GM23338 (cell line): ENCODE measurements around the gene SCYGR4.

ENCODE experiments used
- EZH2 ChIP-seq: fragments of 200-600 bp; sonication (generic); IDR thresholded peaks from one replicate; pipeline ENCODE4 v1.8.0; 2017; ENCODE audit warnings: antibody characterized with exemption, mild to moderate bottlenecking, low read depth; ENCODE audit not compliant: unreplicated experiment
- EZH2phosphoT487 ChIP-seq: fragments of 200-600 bp; sonication (generic); IDR thresholded peaks from one replicate; pipeline ENCODE4 v1.8.1; 2018; ENCODE audit warnings: antibody characterized with exemption; ENCODE audit not compliant: unreplicated experiment
- POLR2AphosphoS5 ChIP-seq: IDR thresholded peaks from 2 replicates; pipeline ENCODE4 v1.6.1; 2016; ENCODE audit warnings: antibody characterized with exemption, low read depth
- REST ChIP-seq: IDR thresholded peaks from one replicate; pipeline ENCODE4 v1.6.1; 2018; ENCODE audit warnings: antibody characterized with exemption; ENCODE audit not compliant: unreplicated experiment
- STAT1 ChIP-seq: IDR thresholded peaks from one replicate; pipeline ENCODE4 v1.6.1; 2016; ENCODE audit warnings: antibody characterized with exemption; ENCODE audit not compliant: unreplicated experiment
- ZNF114 ChIP-seq: fragments of 250-450 bp; sonication (Bioruptor Pico); IDR thresholded peaks from 2 replicates; pipeline ENCODE4 v1.5.0; 2020; ENCODE audit warnings: mild to moderate bottlenecking, moderate library complexity
- TF ChIP-seq, protein P1 (sequence below), 2 experiments: fragments of 200-600 bp in 1 of 2; sonication (generic) in 1 of 2; conservative IDR thresholded peaks; 2 replicates each; pipeline versions ENCODE4 v1.5.1 to v1.6.1; 2016 to 2017; ENCODE audit warnings: antibody characterized with exemption in 2 of 2, low read depth in 2 of 2, mild to moderate bottlenecking in 2 of 2, moderate library complexity in 1 of 2
- TF ChIP-seq, protein P2 (sequence below): fragments of 250-450 bp; sonication (Bioruptor Pico); IDR thresholded peaks from 2 replicates; pipeline ENCODE4 v1.5.0; 2020; ENCODE audit warnings: mild to moderate bottlenecking, moderate library complexity
- TF ChIP-seq, protein P3 (sequence below): IDR thresholded peaks from 2 replicates; pipeline ENCODE4 v1.6.1; 2016; ENCODE audit warnings: antibody characterized with exemption

DNA sequence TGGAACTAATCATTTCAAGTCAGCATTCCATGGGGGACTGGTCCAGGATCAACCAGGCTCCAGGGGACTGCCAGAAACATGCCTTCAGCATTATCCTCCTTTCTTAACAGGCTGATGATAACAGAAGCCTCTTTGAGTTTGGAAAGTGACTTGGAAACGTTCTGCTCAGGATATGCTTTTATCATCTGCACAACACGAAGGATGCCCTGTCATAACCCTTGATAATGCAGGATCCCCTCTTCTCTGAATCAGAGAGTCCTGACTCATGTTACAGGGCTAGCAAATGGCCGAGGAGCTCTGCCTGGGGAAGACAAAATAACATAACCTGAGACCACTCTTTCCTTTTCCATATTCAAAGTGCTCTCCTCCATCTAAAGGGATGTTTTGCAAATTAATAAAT, 9.4 kb upstream of the SCYGR4 start:
- no peak for TF ChIP-seq REST
- TF ChIP-seq, protein P1, sequence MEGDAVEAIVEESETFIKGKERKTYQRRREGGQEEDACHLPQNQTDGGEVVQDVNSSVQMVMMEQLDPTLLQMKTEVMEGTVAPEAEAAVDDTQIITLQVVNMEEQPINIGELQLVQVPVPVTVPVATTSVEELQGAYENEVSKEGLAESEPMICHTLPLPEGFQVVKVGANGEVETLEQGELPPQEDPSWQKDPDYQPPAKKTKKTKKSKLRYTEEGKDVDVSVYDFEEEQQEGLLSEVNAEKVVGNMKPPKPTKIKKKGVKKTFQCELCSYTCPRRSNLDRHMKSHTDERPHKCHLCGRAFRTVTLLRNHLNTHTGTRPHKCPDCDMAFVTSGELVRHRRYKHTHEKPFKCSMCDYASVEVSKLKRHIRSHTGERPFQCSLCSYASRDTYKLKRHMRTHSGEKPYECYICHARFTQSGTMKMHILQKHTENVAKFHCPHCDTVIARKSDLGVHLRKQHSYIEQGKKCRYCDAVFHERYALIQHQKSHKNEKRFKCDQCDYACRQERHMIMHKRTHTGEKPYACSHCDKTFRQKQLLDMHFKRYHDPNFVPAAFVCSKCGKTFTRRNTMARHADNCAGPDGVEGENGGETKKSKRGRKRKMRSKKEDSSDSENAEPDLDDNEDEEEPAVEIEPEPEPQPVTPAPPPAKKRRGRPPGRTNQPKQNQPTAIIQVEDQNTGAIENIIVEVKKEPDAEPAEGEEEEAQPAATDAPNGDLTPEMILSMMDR (conservative IDR thresholded peaks at IDR 0.05; ENCODE audit: low read depth in 2 of 2), result no peak
- no peak for TF ChIP-seq POLR2AphosphoS5
- TF ChIP-seq EZH2phosphoT487, result no peak
- no peak for TF ChIP-seq STAT1
- TF ChIP-seq ZNF114 (CRISPR knock-in tag), result no peak
- TF ChIP-seq EZH2, result no peak
- TF ChIP-seq, protein P2, sequence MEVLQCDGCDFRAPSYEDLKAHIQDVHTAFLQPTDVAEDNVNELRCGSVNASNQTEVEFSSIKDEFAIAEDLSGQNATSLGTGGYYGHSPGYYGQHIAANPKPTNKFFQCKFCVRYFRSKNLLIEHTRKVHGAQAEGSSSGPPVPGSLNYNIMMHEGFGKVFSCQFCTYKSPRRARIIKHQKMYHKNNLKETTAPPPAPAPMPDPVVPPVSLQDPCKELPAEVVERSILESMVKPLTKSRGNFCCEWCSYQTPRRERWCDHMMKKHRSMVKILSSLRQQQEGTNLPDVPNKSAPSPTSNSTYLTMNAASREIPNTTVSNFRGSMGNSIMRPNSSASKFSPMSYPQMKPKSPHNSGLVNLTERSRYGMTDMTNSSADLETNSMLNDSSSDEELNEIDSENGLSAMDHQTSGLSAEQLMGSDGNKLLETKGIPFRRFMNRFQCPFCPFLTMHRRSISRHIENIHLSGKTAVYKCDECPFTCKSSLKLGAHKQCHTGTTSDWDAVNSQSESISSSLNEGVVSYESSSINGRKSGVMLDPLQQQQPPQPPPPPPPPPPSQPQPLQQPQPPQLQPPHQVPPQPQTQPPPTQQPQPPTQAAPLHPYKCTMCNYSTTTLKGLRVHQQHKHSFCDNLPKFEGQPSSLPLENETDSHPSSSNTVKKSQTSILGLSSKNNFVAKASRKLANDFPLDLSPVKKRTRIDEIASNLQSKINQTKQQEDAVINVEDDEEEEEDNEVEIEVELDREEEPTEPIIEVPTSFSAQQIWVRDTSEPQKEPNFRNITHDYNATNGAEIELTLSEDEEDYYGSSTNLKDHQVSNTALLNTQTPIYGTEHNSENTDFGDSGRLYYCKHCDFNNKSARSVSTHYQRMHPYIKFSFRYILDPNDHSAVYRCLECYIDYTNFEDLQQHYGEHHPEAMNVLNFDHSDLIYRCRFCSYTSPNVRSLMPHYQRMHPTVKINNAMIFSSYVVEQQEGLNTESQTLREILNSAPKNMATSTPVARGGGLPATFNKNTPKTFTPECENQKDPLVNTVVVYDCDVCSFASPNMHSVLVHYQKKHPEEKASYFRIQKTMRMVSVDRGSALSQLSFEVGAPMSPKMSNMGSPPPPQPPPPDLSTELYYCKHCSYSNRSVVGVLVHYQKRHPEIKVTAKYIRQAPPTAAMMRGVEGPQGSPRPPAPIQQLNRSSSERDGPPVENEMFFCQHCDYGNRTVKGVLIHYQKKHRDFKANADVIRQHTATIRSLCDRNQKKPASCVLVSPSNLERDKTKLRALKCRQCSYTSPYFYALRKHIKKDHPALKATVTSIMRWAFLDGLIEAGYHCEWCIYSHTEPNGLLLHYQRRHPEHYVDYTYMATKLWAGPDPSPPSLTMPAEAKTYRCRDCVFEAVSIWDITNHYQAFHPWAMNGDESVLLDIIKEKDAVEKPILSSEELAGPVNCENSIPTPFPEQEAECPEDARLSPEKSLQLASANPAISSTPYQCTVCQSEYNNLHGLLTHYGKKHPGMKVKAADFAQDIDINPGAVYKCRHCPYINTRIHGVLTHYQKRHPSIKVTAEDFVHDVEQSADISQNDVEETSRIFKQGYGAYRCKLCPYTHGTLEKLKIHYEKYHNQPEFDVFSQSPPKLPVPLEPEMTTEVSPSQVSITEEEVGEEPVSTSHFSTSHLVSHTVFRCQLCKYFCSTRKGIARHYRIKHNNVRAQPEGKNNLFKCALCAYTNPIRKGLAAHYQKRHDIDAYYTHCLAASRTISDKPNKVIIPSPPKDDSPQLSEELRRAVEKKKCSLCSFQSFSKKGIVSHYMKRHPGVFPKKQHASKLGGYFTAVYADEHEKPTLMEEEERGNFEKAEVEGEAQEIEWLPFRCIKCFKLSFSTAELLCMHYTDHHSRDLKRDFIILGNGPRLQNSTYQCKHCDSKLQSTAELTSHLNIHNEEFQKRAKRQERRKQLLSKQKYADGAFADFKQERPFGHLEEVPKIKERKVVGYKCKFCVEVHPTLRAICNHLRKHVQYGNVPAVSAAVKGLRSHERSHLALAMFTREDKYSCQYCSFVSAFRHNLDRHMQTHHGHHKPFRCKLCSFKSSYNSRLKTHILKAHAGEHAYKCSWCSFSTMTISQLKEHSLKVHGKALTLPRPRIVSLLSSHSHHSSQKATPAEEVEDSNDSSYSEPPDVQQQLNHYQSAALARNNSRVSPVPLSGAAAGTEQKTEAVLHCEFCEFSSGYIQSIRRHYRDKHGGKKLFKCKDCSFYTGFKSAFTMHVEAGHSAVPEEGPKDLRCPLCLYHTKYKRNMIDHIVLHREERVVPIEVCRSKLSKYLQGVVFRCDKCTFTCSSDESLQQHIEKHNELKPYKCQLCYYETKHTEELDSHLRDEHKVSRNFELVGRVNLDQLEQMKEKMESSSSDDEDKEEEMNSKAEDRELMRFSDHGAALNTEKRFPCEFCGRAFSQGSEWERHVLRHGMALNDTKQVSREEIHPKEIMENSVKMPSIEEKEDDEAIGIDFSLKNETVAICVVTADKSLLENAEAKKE (CRISPR knock-in tag), result no peak
- TF ChIP-seq, protein P3, sequence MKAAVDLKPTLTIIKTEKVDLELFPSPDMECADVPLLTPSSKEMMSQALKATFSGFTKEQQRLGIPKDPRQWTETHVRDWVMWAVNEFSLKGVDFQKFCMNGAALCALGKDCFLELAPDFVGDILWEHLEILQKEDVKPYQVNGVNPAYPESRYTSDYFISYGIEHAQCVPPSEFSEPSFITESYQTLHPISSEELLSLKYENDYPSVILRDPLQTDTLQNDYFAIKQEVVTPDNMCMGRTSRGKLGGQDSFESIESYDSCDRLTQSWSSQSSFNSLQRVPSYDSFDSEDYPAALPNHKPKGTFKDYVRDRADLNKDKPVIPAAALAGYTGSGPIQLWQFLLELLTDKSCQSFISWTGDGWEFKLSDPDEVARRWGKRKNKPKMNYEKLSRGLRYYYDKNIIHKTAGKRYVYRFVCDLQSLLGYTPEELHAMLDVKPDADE, result no peak
